Stimulated activated naive CD4-positive, alpha-beta T cell (primary cell): ENCODE data around the gene PARPBP.
"Not testable (repeated sequence)": the region's sequence is repeated elsewhere in the genome, so short reads cannot be mapped to it uniquely, and the experiment has no call there.

Source experiments
- DNase-seq, 6 experiments: peaks; one replicate each; lab custom pipeline; 2025; lab: John Stamatoyannopoulos, UW

Gene PARPBP

DNA sequence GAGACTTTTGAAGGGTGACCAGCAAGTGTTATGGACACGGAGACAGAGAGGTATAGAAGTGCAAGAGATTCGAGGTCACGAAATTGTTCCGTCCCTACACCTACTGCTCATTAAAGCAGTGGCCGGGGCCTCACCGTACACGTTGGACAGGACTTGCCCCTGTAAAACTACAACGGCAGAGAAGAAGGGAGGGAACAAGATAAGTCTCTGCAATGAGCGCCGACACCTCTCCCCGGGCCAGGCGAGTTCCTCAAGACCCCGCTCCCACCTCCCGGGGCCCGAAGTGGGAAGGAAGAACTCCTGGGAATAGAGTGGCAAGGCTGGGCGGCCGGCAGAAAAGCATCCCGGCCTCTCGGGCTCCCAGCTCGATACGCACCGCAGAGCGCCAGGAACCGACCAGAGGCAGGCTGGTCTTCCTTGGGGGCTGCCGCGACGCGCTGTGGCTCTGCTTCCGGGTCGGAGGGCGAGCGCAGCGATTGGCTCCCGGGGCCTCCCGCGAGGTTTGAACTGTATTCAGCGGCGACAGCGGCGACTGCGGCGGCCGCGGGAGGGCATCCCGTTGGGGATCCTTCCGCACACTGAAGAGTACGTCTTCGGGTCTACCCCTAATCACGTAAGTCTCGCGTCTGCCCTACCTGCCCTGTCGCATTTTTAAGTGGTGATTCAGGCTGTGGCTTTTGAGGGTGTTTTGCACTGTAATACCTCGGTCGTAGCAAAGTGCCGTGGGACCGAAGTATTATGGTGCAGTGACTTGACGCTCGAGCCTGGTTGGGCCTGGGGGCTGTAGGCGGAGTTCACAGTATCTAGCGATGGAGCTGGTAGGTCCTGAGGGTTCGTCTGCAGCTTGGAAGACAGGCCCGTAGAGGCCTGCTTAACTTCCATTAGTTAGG is at the start of gene PARPBP, which contains the start of gene NUP37:
PARPBP (plus strand) TSS at position 510 of the 890 bp plus-strand sequence. CDS start 3,706 bp downstream, outside the sequence.
NUP37 (minus strand) TSS at position 441 of the 890 bp plus-strand sequence. CDS start 1,596 bp downstream, outside the sequence.
- peak; percentile 82 to 92 (median 88) for DNase-seq

DNA sequence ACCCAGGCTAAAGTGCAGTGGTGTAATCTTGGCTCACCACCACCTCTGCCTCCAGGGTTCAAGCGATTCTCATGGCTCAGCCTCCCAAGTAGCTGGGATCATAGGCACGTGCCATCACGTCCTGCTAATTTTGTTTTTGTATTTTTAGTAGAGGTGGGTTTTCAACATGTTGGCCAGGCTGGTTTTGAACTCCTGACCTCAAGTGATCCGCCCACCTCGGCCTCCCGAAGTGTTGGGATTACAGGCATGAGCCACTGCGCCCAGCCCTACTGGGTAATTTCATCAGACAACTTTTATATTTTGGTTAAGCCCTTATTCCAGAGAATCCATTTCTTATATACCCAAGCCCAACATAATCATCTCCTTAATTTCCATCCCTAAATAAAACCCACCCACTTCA is 47.9 kb upstream of the PARPBP start:
- not testable (repeated sequence) for DNase-seq

- no peak for DNase-seq
Measured at GRCh38 chr12:102080842-102081241, 39.1 kb upstream of the PARPBP start.

DNA sequence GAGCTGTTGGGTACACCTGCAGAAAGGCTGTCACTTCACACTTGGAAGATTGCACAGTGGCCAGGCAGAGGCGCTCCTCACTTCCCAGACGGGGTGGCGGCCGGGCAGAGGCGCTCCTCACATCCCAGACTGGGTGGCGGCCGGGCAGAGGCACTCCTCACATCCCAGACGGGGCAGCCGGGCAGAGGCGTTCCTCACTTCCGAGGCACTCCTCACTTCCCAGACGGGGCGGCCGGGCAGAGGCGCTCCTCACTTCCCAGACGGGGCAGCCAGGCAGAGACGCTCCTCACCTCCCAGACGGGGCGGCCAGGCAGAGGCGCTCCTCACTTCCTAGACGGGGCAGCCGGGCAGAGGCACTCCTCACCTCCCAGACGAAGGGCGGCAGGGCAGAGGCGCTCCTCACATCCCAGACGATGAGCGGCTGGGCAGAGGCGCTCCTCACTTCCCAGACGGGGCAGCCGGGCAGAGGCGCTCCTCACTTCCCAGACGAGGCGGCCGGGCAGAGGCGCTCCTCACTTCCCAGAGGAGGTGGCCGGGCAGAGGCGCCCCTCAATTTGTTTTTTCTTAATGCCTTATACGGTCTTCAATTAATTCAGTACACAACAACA is 30.7 kb upstream of the PARPBP start:
- not testable (repeated sequence) for DNase-seq

GRCh38 chr12:102093319-102093718 is 26.7 kb upstream of the PARPBP start:
- DNase-seq: no peak

- DNase-seq: peak in 1 of 6 experiments; percentile 3
Measured at GRCh38 chr12:102095677-102096263, 24.2 kb upstream of the PARPBP start.

DNA sequence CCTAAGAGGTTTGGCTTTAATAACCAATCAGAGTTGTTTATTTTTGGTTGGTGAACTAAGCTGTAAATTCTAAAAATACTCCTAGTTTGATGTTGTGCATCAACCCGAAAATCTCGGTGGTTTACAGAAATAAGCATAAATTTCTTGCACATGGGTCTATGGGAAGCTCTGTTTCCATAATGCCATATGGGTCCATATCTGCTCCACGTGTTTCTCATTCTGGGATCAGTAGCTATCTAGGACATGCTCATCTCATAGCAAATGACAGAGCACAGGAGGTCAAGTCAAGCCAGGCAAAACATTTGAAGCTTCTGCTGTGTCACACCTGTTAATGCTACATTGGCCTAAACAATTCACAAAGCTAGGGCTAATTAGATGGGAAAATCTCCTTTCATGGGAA is 23.1 kb upstream of the PARPBP start:
- DNase-seq: no peak

DNA sequence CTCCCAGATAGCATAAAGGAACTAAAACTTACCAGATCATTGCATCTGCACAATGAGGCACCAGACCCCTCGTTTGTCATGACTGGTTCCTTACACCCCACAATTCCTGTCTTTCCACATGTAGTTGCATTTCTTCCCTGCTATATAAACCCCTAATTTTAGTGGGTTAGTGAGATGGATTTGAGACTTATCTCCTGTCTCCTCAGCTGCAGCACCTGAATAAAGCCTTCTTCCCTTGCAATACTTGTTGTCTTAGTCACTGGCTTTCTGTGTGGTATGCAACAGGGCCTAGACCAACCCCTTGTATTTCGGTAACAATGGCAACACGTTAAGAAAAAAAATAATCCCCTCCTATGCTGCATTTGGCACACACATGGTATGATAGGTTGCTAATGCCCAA is 13.1 kb upstream of the PARPBP start:
- DNase-seq: no peak

- DNase-seq: no peak
Measured at GRCh38 chr12:102107970-102108369, 12.0 kb upstream of the PARPBP start.

DNA sequence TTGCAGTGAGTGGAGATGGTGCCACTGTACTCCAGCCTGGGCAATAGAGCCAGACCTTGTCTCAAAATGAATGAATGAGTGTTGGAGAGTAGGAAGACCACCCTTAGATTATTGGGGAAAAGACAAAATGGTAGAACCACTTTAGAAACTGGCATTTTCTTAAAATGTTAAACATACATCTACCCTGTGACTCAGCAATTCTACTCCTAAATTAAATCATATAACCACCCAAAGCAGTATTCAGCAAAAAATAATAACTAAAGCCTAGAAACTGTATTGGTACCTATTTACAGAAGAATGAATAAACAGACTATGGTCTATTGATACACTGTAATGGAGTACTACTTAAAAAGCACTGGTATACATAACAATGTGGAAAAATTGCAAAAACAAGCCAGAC is 9.2 kb upstream of the PARPBP start:
- DNase-seq: no peak

- DNase-seq: no peak
Measured at GRCh38 chr12:102114212-102114611, 5.8 kb upstream of the PARPBP start.

- no peak for DNase-seq
Measured at GRCh38 chr12:102116392-102116791, 3.6 kb upstream of the PARPBP start.

DNA sequence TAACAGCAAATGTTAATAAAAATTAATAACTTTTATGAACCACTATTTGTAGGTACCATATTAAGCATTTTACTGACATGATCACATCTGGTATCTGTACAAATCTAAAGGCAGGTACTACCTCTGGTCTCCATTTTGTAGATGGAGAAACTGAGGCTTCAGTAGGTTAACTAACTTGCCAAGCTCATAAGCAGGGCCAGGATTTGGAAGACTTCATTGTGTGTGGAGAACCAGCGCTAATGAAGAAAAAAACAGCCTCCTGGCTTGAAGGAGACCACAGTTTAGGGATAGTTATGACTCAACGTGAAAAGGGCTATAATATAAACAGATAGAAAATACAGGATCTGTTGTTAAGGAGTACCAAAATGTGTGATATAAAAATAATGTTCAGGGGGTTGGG is 1.1 kb upstream of the PARPBP start:
- no peak for DNase-seq

DNA sequence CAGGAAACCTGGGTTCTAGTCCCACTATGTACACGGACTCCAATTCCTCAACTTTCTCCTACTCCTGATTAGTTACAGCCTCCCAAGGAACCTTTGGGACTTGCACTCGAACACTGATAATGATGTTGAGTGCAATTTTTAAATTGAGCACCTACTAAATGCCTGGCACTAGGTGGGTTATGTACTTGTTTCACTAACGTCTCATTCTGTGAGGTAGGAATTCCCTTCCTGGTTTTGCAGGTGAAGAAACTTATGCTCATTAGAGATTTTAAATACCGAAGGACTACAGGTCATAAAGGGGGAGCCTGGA is 536 bp downstream of the PARPBP start:
- DNase-seq: no peak

DNA sequence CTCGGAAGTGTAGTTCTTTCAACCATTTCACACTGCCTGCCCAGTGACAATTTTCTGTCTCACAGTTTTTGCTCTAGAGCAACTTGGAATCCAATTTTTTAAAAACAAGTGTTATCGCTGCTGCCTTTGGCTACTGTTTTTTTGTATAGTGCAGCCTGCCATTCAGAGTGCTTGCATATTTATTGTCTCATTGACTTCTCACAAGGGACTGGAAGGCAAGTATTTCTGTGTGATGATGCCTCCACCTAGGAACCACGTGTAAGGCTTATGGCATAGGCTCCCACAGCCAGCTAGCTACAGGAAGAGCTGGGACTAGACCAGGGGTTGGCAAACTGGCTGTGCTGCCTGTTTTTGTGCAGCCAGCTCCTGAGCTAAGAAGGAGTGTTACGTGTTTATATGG is 903 bp downstream of the PARPBP start:
- DNase-seq: no peak

DNA sequence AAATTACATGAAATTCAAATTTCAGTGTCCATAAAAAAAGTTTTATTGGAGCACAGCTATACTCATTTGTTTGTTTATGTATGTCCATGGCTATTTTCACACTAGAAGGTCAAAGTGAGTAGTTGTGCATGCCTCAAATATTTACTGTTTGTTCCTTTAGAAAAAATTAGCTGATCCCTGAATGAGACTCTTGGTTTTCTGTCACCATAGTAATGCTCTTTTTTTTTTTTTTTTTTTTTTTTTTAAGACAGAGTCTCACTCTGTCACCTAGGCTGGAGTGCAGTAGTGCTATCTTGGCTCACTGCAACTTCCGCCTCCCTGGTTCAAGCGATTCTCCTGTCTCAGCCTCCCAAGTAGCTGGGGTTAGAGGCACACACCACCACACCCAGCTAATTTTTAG is 1.3 kb downstream of the PARPBP start:
- not testable (repeated sequence) for DNase-seq

DNA sequence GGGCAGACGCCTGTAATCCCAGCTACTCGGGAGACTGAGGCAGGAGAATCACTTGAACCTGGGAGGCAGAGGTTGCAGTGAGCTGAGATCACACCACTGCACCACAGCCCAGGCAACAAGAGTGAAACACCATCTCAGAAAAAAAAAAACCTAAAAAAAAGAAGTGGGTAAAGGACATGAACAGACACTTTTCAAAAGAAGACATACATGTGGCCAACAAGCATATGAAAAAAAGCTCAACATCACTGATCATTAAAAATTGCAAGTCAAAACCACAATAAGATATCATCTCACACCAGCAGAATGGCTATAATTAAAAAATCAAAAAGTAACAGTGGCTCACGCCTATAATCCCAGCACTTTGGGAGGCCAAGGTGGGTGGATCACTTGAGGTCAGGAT is 10.7 kb downstream of the PARPBP start:
- not testable (repeated sequence) for DNase-seq

DNA sequence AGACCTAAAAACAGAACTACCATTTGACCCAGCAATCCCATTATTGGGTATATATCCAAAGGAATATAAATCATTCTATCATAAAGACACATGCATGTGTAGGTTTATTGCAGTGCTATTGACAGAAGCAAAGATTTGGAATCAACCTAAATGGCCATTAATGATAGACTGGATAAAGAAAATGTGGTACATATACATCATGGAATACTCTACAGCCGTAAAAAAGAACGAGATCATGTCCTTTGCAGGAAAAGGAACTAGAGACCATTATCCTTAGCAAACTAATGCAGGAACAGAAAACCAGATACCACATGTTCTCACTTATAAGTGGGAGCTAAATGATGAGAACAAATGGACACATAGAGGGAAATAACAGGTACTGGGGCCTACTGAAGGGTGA is 11.5 kb downstream of the PARPBP start:
- DNase-seq: not testable (repeated sequence)

DNA sequence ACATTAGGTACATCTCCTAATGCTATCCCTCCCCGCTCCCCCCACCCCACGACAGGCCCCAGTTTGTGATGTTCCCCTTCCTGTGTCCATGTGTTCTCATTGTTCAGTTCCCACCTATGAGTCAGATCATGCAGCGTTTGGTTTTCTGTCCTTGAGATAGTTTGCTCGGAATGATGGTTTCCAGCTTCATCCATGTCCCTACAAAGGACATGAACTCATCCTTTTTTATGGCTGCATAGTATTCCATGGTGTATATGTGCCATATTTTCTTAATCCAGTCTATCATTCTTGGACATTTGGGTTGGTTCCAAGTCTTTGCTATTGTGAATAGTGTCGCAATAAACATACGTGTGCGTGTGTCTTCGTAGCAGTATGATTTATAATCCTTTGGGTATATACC is 17.6 kb downstream of the PARPBP start:
- not testable (repeated sequence) for DNase-seq

GRCh38 chr12:102142866-102143373 is 22.9 kb downstream of the PARPBP start:
- peak in 2 of 6 experiments; percentile 2 to 26 for DNase-seq

DNA sequence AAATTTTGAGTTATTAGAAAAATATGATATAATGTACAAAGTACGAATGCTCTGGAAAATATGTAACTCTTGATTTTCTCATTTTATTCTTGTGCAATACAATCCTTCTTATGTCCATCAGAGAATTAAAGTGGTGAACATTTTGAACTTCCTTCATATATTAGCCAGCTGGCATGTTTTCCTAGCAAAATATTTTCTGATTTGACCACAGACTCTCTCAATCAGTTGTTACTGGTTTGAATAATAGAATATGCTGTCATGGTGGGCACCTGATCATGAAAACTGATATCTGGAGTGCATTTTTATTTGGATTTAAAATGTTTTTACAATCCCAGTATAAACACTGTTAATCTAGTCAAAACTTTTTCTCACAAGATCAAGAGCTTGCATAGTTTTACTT is 24.2 kb downstream of the PARPBP start:
- no peak for DNase-seq

DNA sequence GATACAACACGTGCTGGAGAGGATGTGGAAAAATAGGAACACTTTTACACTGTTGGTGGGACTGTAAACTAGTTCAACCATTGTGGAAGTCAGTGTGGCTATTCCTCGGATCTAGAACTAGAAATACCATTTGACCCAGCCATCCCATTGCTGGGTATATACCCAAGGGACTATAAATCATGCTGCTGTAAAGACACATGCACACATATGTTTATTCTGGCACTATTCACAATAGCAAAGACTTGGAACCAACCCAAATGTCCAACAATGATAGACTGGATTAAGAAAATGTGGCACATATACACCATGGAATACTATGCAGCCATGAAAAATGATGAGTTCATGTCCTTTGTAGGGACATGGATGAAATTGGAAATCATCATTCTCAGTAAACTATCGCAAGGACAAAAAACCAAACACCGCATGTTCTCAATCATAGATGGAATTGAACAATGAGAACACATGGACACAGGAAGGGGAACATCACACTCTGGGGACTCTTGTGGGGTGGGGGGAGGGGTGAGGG is 27.1 kb downstream of the PARPBP start:
- DNase-seq: not testable (repeated sequence)
